Glomerular endothelial cell (primary cell): ENCODE data around the gene CACNA1D. TPM values are rescaled to one million over a fixed set of nuclear protein-coding genes. Genes with fewer than 3 reads are reported as not detected.

Experiments used
- DNase-seq: peaks from one replicate; pipeline ENCODE4 v3.0.0-alpha.2; 2011; ENCODE audit warnings: low read depth, low spot score; ENCODE audit errors: extremely low read depth
- total RNA-seq: library from RNA; depleted of rRNA; stranded (reverse); fragments of >200 nt; gene quantifications from 2 replicates; pipeline ENCODE4 v1.2.3, GENCODE V29; 2015

CACNA1D gene
- total RNA-seq, 1 donor from 2014 or later = not detected

- DNase-seq = no peak
Measured at GRCh38 chr3:53493595-53493962, 832 bp upstream of the CACNA1D start.

GRCh38 chr3:53495146-53495519 is 722 bp downstream of the CACNA1D start:
- no peak for DNase-seq

DNA sequence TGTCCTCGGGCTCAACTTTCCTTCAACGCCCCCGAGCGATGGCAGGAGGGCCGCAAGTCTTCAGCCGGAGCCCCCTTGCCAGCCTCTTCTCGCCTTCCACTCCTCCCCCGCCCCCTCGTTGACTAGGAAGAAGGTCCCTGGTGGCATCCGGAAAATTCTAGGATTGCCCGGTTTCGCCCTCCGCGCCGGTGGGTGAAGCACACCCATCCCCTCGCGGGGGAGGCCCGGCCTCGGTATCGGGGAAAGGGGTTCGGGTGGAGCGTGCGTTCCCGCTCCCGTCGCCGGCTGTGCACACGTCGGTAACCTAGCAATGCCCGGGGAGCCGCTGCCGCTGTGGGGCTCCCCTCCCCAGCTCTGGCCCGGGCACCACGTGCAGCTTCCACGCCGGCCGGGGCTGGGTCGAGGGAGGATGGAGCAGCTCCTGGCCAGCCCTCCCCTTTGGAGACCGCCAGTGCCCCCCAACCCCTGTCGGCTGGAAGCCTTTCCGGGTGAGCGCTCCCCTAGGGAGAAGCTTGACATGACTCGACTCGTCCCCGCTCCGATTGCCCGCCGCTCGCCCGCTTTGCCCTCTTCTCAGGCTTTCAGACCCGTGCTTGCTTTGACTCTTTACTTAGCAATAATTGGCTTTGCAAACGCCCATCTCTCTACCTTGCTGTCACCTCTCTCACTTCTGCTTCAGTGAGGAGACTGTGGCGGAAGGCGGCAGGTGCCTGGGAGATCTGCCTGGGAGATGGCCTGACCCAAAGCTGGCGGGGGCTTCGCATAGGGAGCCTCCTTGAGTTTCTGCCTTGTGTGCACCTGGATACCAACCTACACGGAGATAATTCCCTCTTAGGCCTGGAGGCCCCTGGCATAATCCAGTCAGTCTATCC is 1.3 kb downstream of the CACNA1D start:
- DNase-seq = no peak

- DNase-seq = no peak
Measured at GRCh38 chr3:53496392-53496670, 1.9 kb downstream of the CACNA1D start.

DNA sequence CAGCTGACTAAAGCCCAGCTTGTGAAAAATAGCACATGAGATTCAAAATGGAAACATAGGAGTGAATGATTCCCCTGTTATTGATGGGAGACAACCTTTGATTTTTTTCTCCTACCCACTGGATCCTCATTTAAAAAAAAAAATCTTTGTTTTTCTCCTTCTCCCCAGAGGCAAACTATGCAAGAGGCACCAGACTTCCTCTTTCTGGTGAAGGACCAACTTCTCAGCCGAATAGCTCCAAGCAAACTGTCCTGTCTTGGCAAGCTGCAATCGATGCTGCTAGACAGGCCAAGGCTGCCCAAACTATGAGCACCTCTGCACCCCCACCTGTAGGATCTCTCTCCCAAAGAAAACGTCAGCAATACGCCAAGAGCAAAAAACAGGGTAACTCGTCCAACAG is 2.6 kb downstream of the CACNA1D start:
- DNase-seq = no peak

- DNase-seq = no peak
Measured at GRCh38 chr3:53498806-53499641, 4.6 kb downstream of the CACNA1D start.

DNA sequence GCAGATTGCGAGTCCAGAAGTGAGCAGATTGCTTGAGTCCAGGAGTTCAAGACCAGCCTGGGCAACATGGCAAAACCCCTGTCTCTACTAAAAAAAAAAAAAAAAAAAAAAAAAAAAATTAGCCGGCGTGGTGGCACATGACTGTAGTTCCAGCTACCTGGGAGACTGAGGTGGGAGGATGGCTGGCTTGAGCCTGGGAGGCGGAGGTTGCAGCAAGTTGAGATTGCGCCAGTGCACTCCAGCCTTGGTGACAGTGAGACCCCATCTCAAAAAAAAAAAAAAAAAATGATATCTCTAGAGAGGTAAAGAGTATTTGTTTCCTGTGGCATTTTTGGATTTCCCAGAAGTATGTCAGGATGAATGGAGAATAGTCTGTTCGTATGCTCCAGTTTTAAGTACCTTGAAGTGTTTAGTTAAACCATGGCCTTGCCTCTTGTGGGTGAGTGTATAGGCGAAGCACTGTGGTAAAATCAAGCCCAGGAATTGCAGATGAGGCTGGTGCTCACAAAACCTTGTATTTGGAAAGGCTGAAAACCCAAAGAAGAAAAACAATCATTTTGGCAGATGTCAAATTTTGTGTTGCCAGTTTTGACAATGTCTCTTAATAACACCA is 5.9 kb downstream of the CACNA1D start:
- no peak for DNase-seq

- DNase-seq = no peak
Measured at GRCh38 chr3:53501178-53501577, 6.8 kb downstream of the CACNA1D start.

DNA sequence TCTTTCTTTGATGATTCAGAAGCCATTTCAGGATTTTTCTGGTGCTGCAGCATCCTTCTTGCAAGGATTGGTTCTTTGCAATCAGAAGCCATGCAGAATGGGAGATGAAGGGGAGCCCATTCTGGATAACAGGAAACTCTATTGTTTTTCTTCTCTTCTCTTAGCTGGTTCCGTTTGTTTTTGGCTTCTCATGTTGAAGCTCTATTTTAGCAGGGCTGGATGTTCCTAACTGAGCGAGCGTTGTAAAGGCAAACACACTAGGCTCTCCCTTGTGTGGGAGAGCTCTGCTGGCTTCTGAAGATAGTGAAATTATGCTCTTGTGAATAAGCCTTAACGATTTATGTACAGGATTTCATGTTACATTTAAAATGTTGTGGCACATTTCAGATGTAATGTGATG is 8.3 kb downstream of the CACNA1D start:
- no peak for DNase-seq

DNA sequence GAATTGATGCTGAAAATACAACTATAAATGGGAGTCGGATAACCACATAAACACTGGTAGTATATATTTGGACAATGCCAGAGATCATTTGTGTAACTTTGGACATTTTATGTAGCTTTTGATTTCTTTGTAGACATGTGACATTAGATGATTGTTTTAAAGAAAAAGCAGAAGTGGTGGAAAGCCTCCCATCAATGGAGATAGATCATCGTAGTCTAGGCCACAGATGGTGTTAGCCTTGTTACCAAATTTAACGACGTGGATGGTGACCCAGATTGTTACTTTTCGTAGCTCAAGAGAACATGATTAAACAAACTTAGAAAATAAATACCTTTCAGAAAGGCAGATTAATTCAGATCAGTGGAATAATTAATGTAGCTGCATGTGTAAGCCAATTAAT is 8.8 kb downstream of the CACNA1D start:
- DNase-seq = no peak

DNA sequence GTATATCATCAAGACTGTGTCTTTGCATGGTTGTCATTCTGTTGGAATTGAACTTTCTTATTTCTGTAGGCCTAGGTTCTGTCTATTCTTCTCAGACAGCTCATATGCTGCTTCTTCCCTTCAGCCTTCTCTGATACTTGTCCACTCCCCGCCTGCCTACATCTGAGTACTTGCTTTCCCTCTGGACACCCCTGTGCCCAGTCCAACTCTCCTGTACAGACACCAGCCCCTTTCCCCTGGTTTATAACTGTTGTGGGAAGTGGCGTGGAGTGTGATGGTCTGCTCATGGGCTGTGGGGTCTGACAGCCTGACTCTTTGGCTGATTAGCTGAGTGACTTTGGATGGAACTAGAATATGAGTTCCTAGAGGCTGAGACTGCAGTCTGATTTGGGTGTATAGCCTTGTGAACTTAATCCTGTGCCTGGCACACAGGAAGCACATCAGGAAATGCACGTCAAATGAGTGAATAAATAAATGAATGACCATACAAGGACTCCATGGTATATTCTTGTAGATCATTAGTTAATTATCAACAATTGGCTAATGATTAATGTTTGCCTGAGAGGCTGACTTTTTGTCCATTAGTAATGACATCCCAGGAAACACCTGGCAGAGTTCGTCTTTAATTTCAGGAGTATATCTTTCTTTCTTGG is 11.8 kb downstream of the CACNA1D start:
- no peak for DNase-seq

DNA sequence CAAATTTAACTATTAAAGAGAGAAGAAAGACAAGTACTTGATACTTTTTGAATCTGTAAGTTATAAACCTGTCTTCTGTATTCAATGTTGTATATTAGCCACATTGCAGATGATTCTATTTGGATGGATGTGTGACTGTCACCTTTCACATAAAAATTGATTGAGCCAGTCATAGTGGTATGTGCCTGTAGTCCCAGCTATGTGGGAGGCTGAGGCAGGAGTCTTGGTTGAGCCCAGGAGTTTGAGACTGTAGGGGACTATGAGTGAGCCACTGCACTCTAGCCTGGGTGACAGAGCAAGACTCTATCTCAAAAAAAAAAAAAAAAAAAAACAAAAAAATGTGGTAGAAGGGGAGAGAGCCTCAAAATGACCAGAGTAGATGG is 12.3 kb downstream of the CACNA1D start:
- DNase-seq = no peak

GRCh38 chr3:53509494-53509893 is 15.1 kb downstream of the CACNA1D start:
- DNase-seq = no peak

GRCh38 chr3:53510508-53510907 is 16.1 kb downstream of the CACNA1D start:
- DNase-seq = no peak

DNA sequence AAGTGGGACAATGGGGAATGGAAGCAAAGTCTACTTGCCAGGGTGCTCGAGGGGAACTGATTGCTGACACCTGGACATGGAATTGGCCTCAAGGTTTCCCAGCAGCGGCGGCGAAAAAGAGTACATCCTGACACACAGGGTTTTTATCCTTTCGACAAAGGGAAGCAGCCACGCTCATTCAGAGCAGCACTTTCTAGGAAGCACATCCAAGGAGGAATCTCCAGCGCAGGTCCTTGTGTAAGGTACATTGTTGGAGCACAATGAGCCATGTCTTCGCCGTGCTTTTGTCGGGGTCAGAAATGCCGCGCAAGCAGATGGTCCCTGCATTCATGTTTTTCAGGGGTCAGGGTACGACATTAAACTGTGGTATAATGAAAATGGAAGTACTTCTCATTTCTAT is 16.8 kb downstream of the CACNA1D start:
- no peak for DNase-seq

DNA sequence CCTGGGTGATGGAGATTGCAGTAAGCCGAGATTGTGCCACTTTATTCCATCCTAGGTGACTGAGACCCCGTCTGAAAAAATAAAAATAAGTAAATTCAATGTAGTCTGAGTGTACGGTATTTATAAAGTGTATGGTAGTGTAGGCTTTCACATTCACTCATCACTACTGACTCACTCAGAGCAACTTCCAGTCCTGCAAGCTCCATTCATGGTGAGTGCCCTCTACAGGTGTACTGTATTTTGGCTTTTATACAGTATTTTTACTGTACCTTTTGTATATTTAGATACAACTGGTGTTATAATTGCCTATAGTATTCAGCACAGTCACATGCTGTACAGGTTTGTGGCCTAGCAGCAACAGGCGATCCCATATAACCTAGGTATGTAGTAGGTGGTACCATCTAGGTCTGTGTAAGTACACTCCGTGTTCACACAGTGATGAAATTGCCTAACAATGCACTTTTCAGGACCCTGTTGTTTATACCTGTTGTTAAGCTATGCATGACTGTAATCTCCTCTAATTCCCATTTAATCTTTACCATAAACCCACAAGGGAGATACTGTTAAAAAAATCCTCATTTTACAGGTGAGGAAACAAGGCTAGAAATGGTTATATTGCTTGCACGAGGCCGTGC is 19.3 kb downstream of the CACNA1D start:
- DNase-seq = no peak

GRCh38 chr3:53516339-53516738 is 21.9 kb downstream of the CACNA1D start:
- no peak for DNase-seq

- DNase-seq = no peak
Measured at GRCh38 chr3:53518495-53518981, 24.1 kb downstream of the CACNA1D start.

DNA sequence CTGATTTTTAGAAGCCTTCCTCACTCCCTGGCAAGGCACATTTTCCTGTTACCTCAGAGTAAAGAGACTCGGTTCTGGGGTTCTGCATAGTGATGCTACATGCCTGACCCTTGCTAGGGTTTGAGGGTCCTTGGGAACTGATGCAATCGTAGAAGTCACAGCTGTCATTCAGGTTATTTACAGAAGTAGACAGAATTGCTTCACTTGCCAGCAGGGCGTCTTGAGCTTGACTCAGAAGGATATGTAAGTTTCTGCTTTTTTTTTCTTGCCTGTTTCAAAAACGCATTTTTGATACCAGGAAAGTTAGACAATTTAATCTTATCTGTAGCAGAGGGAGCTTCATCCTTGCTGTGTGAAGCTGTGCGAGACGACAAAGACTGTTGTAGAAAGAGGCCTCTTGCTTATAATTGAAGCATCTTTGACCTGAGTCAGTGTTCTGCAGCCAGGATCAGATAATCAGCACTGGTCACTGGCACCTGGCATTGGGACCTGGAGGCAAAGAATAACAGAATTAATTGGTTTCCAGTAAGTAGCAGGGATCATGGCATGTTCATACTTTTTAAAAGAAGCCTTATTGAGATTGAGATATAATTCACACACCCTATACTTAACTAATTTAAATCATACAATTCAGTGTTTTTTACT is 24.8 kb downstream of the CACNA1D start:
- no peak for DNase-seq

- no peak for DNase-seq
Measured at GRCh38 chr3:53523346-53523745, 28.9 kb downstream of the CACNA1D start.
